Kidney epithelial cell (primary cell): ENCODE data around the gene KLRF1. TPM values are rescaled to one million over a fixed set of nuclear protein-coding genes. Genes with fewer than 3 reads are reported as not detected.

Source experiments
- DNase-seq: peaks from one replicate; pipeline ENCODE4 v3.0.0-alpha.2; 2010; ENCODE audit warnings: low read depth
- H3K27me3 ChIP-seq: 2 replicates; pipeline ENCODE4 v1.6.0; 2011; ENCODE audit warnings: low read length; ENCODE audit not compliant: control insufficient read depth, insufficient read depth
- H3K36me3 ChIP-seq: 2 replicates; pipeline ENCODE4 v1.5.1; 2011; ENCODE audit warnings: low read length; ENCODE audit not compliant: control insufficient read depth, insufficient read depth
- H3K4me3 ChIP-seq: 2 replicates; pipeline ENCODE4 v1.5.1; 2011; ENCODE audit warnings: low read depth, mild to moderate bottlenecking, control low read depth, low read length
- total RNA-seq: library from RNA; depleted of rRNA; stranded (reverse); fragments of >200 nt; gene quantifications from 2 replicates; pipeline ENCODE4 v1.2.3, GENCODE V29; 2015
- TF ChIP-seq, protein P1 (sequence below): IDR thresholded peaks from 2 replicates; pipeline ENCODE4 v1.5.1; 2011; ENCODE audit warnings: mild to moderate bottlenecking, moderate library complexity, low read length, control low read depth, inconsistent platforms; ENCODE audit not compliant: insufficient read depth, poor library complexity, severe bottlenecking

KLRF1 gene
- 0.17 TPM in 1 of 2 replicates, not detected in the other for total RNA-seq

DNA sequence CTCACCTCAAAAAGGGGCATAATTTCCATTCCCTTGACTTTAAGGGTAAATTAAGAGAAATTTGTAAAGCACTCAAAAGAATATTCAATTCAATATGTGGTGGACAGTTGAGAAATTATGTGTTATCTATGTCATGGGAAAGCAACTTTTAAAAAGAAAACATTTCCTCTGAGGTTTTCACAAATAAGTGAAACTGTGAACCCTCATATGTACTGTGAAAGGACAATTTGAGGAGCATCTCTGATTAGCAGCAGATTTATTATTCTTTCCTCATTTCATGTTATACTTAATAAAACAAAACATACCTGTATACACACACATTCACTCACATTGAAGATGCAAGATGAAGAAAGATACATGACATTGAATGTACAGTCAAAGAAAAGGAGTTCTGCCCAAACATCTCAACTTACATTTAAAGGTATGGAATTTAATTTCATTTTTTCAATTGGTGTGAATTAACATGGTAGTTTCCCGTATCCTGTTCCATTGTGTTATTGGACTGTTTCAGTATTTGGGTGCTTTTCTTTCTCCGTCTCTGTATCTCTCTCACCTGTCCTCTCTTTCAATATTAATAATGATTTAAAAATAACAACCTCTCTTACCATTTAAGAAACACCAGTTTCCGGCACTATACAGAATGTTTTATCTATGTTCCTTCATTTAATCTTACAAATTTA is at the start of gene KLRF1:
TSS of gene KLRF1 (plus strand) at position 273 of the 680 bp plus-strand sequence. CDS start at position 337, 64 bp downstream.
- Histone ChIP-seq H3K4me3 (no peak within 1 kb of the TSS), H3K27me3 (no peaks in the 10 kb centered on the region), H3K36me3 (no peaks in the 10 kb centered on the region)
- no peak for DNase-seq
- TF ChIP-seq, protein P1, sequence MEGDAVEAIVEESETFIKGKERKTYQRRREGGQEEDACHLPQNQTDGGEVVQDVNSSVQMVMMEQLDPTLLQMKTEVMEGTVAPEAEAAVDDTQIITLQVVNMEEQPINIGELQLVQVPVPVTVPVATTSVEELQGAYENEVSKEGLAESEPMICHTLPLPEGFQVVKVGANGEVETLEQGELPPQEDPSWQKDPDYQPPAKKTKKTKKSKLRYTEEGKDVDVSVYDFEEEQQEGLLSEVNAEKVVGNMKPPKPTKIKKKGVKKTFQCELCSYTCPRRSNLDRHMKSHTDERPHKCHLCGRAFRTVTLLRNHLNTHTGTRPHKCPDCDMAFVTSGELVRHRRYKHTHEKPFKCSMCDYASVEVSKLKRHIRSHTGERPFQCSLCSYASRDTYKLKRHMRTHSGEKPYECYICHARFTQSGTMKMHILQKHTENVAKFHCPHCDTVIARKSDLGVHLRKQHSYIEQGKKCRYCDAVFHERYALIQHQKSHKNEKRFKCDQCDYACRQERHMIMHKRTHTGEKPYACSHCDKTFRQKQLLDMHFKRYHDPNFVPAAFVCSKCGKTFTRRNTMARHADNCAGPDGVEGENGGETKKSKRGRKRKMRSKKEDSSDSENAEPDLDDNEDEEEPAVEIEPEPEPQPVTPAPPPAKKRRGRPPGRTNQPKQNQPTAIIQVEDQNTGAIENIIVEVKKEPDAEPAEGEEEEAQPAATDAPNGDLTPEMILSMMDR = no peak

- DNase-seq = no peak
- Histone ChIP-seq H3K27me3 (no peaks in the 10 kb centered on the region), H3K4me3 (no peak overlapping the region), H3K36me3 (no peaks in the 10 kb centered on the region)
- TF ChIP-seq, protein P1 = no peak
Observed at GRCh38 chr12:9779209-9779608, 48.1 kb upstream of the KLRF1 start.

- Histone ChIP-seq H3K36me3 (no peaks in the 10 kb centered on the region), H3K4me3 (no peak overlapping the region), H3K27me3 (no peaks in the 10 kb centered on the region)
- DNase-seq = no peak
- TF ChIP-seq, protein P1 = no peak
Observed at GRCh38 chr12:9781360-9781759, 45.9 kb upstream of the KLRF1 start.

DNA sequence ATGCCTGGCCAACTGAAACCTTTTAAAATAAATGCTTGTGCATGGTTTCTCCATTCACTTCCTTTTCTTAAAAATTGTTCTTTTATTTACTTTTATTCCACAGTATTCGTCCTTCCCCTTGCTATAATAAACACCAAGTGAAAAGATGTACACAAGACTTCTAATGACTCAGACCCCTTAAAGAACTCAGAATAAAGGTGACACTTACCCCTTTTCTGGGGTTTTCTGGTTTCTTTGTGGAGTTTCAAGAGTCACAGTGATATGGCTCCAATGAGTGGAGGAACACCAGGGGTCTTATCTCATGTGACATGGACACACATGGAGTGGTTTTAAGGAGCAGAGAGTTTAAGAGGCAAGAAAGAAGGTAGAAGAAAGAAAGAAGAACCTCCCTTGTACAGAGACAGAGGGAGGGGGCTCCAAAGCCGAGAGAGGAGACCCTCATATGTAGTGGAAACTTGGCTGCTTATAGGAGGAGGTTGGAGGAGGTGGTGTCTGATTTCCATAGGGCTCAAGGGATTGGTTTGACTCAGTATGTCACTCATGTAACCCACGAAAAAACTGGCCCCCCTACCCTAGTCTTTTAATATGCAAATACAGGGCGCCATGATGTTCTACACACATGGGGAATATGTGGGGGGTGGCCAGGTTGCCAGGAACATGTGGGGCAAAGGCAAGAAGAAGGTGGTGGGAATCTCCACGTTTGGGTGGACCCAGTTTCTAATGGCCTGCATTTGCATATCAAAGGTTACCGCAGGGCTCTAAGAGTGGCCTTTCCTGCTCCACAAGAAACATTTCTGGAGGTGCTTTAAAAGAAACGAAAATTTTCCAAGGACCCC is 44.5 kb upstream of the KLRF1 start:
- Histone ChIP-seq H3K4me3 (no peak overlapping the region), H3K27me3 (no peaks in the 10 kb centered on the region), H3K36me3 (no peaks in the 10 kb centered on the region)
- DNase-seq = no peak
- TF ChIP-seq, protein P1 = no peak

GRCh38 chr12:9784326-9784725 is 43.0 kb upstream of the KLRF1 start:
- Histone ChIP-seq H3K27me3 (no peaks in the 10 kb centered on the region), H3K36me3 (no peaks in the 10 kb centered on the region), H3K4me3 (no peak overlapping the region)
- DNase-seq = no peak
- TF ChIP-seq, protein P1 = no peak
